ENCODE results near the gene BUB1B. TPM values are rescaled to one million over a fixed set of nuclear protein-coding genes. Genes with fewer than 3 reads are reported as not detected.

Gene BUB1B
- total and polyA plus RNA-seq, 4 donors = 0.08 to 31.1 (median 0.84) TPM

GRCh38 chr15:40266828-40267304 is 106.0 kb downstream of the BUB1B start:
- Histone ChIP-seq H3K9ac (ENCODE audit: low read depth in 1 of 2, low read length in 2 of 2) (no peak overlapping the region), H3K4me3 (ENCODE audit: low read depth in 1 of 3, low read length in 3 of 3) (no peak overlapping the region), H3K27ac (ENCODE audit: low read depth in 1 of 2, low read length in 2 of 2) (no peak overlapping the region), H3K36me3 (ENCODE audit: control insufficient read depth in 4 of 4, insufficient read depth in 3 of 4, low read depth in 1 of 4, low read length in 3 of 4) (no peaks in the 10 kb centered on the region), H3K27me3 (ENCODE audit: control insufficient read depth in 4 of 4, insufficient read depth in 4 of 4, low read length in 3 of 4) (no peaks in the 10 kb centered on the region), H3K9me3 (ENCODE audit: control insufficient read depth in 4 of 4, low read length in 3 of 4) (no peaks in the 10 kb centered on the region), H3K4me1 (ENCODE audit: control insufficient read depth in 4 of 4, insufficient read depth in 4 of 4, low read length in 3 of 4) (peaks cover 3 to 10% (median 5%) of the 10 kb centered on the region in 4 donors)
- DNase-seq (ENCODE audit: low spot score) = no peak
- TF ChIP-seq CTCF (IDR thresholded peaks at IDR 0.05; ENCODE audit: low read depth, low read length, missing input control) (no peak), RAD21 (IDR thresholded peaks at IDR 0.05) (no peak), GABPA (IDR thresholded peaks at IDR 0.05 in 1 of 2, conservative IDR thresholded peaks at IDR 0.05 in 1 of 2) (no peak), JUND (IDR thresholded peaks at IDR 0.05) (peak in 1 of 2 donors; percentile 73), TAF1 (conservative IDR thresholded peaks at IDR 0.05) (no peak)
- 70% methylated on average over 7 of the region's 7 CpGs for WGBS

GRCh38 chr15:40267670-40268069 is 106.8 kb downstream of the BUB1B start:
- no peak for DNase-seq (ENCODE audit: low spot score)
- Histone ChIP-seq H3K36me3 (ENCODE audit: control insufficient read depth in 4 of 4, insufficient read depth in 3 of 4, low read depth in 1 of 4, low read length in 3 of 4) (no peaks in the 10 kb centered on the region), H3K4me1 (ENCODE audit: control insufficient read depth in 4 of 4, insufficient read depth in 4 of 4, low read length in 3 of 4) (peaks cover 7 to 15% (median 10%) of the 10 kb centered on the region in 4 donors), H3K9ac (ENCODE audit: low read depth in 1 of 2, low read length in 2 of 2) (no peak overlapping the region), H3K27me3 (ENCODE audit: control insufficient read depth in 4 of 4, insufficient read depth in 4 of 4, low read length in 3 of 4) (no peaks in the 10 kb centered on the region), H3K4me3 (ENCODE audit: low read depth in 1 of 3, low read length in 3 of 3) (no peak overlapping the region), H3K9me3 (ENCODE audit: control insufficient read depth in 4 of 4, low read length in 3 of 4) (no peaks in the 10 kb centered on the region), H3K27ac (ENCODE audit: low read depth in 1 of 2, low read length in 2 of 2) (no peak overlapping the region)
- no peak for TF ChIP-seq RAD21 (IDR thresholded peaks at IDR 0.05)
- no peak for TF ChIP-seq HNF4G (IDR thresholded peaks at IDR 0.05)
- TF ChIP-seq EGR1 (IDR thresholded peaks at IDR 0.05; ENCODE audit: low read depth in 2 of 2) = no peak
- TF ChIP-seq FOXA2 (IDR thresholded peaks at IDR 0.05) = no peak
- no peak for TF ChIP-seq ZBTB33 (IDR thresholded peaks at IDR 0.05)
- TF ChIP-seq ATF3 (IDR thresholded peaks at IDR 0.05) = no peak
- no peak for TF ChIP-seq CTCF (IDR thresholded peaks at IDR 0.05; ENCODE audit: low read depth, low read length, missing input control)
- 90% methylated on average over 4 of the region's 4 CpGs for WGBS

GRCh38 chr15:40269604-40270003 is 108.7 kb downstream of the BUB1B start:
- H3K36me3 ChIP-seq (ENCODE audit: control insufficient read depth in 4 of 4, insufficient read depth in 3 of 4, low read depth in 1 of 4, low read length in 3 of 4) = no peaks in the 10 kb centered on the region
- no peak overlapping the region for H3K9ac ChIP-seq (ENCODE audit: low read depth in 1 of 2, low read length in 2 of 2)
- H3K4me3 ChIP-seq (ENCODE audit: low read depth in 1 of 3, low read length in 3 of 3) = no peak overlapping the region
- peaks cover 7 to 15% (median 10%) of the 10 kb centered on the region in 4 donors for H3K4me1 ChIP-seq (ENCODE audit: control insufficient read depth in 4 of 4, insufficient read depth in 4 of 4, low read length in 3 of 4)
- no peaks in the 10 kb centered on the region for H3K9me3 ChIP-seq (ENCODE audit: control insufficient read depth in 4 of 4, low read length in 3 of 4)
- H3K27me3 ChIP-seq (ENCODE audit: control insufficient read depth in 4 of 4, insufficient read depth in 4 of 4, low read length in 3 of 4) = no peaks in the 10 kb centered on the region
- no peak for TF ChIP-seq REST (IDR thresholded peaks at IDR 0.05)
- no peak for TF ChIP-seq MAX (IDR thresholded peaks at IDR 0.05)
- no peak for DNase-seq (ENCODE audit: low spot score)
- whole genome bisulfite sequencing = 92% methylated on average over 4 of the region's 4 CpGs
- H3K27ac ChIP-seq (ENCODE audit: low read depth in 1 of 2, low read length in 2 of 2) = no peak overlapping the region
